GM12865 (cell line): Measurements from ENCODE around the gene STX5.
A peak's percentile ranks its signal among the peaks of the same experiment; 100 is the strongest.
"Not testable (repeated sequence)": the region's sequence is repeated elsewhere in the genome, so short reads cannot be mapped to it uniquely, and the experiment has no call there.

Source experiments
- DNase-seq: peaks from one replicate; pipeline ENCODE4 v3.0.0; 2010; ENCODE audit warnings: low read depth
- H3K4me3 ChIP-seq: 2 replicates; pipeline ENCODE4 v1.5.1; 2011; ENCODE audit warnings: mild to moderate bottlenecking, low read depth, low read length, control low read depth
- TF ChIP-seq, protein P1 (sequence below): IDR thresholded peaks from 2 replicates; pipeline ENCODE4 v1.5.1; 2011; ENCODE audit warnings: low read length, control low read depth, low read depth, inconsistent platforms; ENCODE audit not compliant: insufficient read depth; ENCODE audit errors: missing control alignments

Gene STX5

DNA sequence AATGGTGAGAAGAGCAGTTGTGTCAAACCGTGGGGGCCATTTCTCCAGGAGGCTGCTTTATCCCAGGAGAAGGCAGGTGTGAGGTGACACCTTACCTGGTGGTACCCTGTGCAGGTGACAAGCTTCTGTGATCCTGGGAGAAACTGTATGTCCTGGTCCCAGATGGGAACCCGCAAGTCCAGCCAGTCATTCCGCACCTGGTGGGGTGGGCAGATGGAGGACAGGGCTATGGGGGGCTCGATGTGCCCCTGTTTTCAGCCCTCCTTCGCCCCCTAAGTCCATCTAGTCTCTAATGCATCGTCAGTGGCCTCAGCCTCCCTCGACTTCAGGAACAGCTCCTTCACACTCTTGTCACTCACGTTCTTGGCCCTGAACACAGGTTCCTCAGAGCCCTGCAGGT is 3.5 kb upstream of the STX5 start:
- TF ChIP-seq, protein P1, sequence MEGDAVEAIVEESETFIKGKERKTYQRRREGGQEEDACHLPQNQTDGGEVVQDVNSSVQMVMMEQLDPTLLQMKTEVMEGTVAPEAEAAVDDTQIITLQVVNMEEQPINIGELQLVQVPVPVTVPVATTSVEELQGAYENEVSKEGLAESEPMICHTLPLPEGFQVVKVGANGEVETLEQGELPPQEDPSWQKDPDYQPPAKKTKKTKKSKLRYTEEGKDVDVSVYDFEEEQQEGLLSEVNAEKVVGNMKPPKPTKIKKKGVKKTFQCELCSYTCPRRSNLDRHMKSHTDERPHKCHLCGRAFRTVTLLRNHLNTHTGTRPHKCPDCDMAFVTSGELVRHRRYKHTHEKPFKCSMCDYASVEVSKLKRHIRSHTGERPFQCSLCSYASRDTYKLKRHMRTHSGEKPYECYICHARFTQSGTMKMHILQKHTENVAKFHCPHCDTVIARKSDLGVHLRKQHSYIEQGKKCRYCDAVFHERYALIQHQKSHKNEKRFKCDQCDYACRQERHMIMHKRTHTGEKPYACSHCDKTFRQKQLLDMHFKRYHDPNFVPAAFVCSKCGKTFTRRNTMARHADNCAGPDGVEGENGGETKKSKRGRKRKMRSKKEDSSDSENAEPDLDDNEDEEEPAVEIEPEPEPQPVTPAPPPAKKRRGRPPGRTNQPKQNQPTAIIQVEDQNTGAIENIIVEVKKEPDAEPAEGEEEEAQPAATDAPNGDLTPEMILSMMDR = no peak
- no peak overlapping the region for H3K4me3 ChIP-seq
- no peak for DNase-seq

DNA sequence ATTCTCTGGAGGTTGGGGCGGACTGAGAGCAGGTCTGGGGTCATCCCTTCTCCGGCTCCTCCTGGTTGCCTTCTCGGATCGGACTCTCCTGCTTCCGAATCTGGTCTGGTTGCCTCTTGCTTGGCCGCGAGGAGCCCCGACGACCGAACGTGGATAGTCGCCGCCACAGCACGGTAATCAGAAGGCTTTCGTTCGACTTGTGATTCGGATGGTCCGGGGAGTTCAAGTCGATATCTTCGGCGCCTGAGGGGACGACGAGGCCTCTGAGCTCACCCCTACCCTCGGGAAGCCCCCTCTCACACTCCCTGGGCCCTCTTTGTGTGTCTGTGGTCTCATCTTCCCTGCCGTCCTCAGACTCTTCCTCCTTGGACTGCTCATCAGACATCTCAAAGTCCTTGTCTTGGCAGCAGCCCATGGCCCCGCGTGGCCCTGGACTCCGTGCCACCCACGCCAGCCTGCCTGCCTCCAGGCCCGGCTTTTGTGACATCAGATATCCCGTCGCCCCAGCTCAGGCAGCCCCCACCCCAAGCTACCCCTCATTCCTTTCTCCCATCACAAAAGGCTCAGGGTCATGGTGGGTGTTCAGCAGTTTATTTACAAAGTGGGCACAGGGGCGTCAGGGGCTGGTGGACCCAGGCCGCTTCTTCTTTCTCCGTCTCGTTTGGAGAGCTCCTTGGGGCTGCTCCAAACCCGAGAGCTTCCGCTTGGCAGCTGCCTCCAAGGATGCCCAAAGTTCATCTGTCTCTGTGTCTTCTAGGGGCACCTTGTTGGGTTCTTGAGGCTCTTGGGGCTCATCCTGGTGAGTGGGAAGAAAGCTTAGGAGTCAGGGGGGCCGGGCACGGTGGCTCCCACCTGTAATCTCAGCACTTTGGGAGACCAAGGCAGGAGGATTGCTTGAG is 734 bp upstream of the STX5 start, which contains the start of gene TEX54:
TSS of gene TEX54 (minus strand) at position 506 of the 899 bp plus-strand sequence.
- no peak for DNase-seq
- H3K4me3 ChIP-seq = peak within 1 kb of the TSS; percentile 80

DNA sequence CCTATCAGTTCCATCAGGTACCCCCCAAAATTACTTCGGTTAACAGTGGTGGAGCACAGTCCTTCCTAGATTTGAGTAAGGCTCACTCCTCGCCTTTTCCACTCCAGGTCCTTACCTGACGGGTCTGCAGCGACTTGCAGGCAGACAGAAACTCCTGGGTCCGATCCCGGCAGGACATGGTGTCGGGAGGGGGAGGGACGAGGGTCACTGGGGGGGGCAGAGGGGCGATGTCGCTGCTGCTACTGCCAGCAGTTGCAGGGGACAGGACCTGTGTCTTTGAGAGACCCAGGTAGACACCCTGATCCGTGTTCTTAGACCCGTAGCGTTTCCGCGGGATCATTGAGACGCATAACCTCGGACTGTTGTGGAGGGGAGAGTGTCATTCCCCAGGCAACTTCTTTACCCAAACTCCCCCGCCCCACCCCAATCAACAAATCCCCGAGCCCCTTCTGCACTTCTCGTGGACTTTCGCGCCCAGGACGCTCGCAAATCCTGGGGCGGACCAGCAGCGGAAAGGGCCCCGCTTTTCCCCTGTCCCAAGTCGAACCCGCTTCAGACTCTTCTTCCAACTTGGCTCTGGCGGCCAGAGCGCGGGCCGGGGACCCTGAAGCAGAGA is 839 bp downstream of the STX5 start:
- peak; percentile 28 for DNase-seq
- TF ChIP-seq, protein P1 = no peak
- peak overlapping the region; percentile 80 for H3K4me3 ChIP-seq

More for the DNA sequence above, 734 bp upstream of the STX5 start, which contains the start of gene TEX54:
- TF ChIP-seq, protein P1 = no peak

DNA sequence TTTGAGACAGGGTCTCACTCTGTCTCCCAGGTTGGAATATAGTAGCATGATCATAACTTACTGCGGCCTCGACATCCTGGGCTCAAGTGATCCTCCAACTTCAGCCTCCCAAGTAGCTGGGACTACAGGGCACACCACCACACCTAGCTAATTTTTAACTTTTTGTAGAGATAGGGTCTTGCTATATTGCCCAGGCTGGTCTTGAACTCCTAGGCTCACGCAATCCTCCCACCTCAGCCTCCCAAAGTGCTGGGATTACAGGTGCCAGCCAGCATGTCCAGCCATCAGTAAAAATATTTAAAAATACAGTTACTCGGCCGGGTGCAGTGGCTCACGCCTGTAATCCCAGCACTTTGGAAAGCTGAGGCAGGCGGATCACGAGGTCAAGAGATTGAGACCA is 3.7 kb downstream of the STX5 start:
- not testable (repeated sequence) for H3K4me3 ChIP-seq, DNase-seq

DNA sequence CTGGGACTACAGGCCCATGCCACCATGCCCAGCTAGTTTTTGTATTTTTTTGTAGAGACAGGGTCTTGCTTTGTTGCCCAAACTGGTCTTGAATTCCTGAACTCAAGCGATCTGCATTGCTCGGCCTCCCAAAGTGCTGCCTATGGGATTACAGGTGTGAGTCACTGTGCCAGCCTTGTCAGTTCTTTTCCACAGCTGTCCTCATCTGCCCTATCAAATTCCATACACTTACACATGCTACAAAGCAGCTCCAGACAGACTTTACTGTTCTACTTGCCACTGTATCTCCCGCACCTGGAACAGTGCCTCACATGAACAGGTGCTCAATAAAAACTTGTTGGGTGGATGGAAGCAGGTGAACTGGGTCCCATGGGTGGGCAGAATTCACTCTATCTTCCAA is 8.2 kb downstream of the STX5 start:
- no peak overlapping the region for H3K4me3 ChIP-seq
- TF ChIP-seq, protein P1 = no peak
- no peak for DNase-seq

DNA sequence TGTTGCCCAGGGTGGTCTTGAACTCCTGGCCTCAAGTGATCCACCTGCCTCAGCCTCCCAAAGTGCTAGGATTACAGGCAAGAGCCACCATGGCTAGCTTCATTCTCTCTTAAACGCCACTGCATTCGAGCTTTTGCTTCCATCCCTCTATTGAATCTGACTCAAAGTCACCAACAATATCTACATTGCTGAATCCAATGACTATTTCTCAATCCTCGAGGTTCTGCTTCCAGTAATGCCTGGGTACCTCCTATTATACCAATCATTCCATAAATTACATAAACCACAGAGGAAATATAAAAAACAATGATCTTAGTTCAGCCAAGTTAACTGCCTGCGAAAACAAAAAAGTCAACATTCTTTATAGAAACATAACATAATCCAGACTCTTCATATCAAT is 14.7 kb downstream of the STX5 start:
- DNase-seq = no peak

DNA sequence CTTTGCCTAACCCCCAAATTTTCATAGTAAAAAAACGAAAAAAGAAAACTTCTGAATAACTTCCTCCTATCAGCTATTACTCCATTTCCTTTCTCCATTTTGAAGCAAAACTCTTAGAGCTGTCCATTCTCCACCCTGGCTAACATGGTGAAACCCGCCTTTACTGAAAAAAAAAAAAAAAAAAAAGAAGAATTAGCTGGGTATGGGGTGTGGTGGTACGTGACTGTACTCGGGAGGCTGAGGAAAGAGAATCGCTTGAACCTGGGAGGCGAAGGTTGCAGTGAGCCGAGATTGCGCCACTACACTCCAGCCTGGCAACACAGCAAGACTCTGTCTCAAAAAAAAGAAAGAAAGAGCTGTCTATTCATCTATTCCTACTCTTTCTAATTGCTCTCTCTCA is 15.3 kb downstream of the STX5 start:
- H3K4me3 ChIP-seq = no peak overlapping the region
- TF ChIP-seq, protein P1 = no peak
- DNase-seq = no peak

More for the DNA sequence above, 14.7 kb downstream of the STX5 start:
- no peak overlapping the region for H3K4me3 ChIP-seq
- TF ChIP-seq, protein P1 = no peak
